ENCODE measurements around the gene GRM1.

DNA sequence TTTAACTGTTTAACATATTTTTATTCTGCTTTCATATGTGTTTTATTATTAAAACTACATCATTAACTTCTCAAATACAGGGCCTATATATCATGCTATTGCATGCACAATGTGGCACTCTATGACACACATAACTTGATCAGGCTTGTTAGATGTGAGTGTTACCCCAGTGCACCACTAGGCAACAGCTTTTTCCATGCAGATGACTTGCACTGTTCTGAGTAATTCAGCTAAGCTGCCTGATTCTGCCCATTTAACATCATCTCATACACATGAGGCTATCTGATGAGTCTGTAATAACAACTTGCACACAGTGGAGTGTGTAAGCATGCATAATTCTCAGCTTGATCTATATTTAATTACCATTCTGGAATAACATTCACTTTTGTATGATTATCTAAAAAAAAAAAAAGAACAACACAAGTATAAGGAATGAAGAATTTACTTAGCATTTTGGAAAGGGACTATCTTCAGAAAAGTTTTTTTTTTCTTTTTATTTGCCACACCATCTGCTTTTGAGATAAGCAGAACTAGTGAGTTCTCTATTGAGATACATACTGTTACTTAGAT is 83.1 kb downstream of the GRM1 start:
- TF ChIP-seq POLR2AphosphoS5 (IDR thresholded peaks at IDR 0.05; ENCODE audit: low read depth): no peak
- TF ChIP-seq GABPA (IDR thresholded peaks at IDR 0.05; ENCODE audit: low read depth): no peak
- no peak for TF ChIP-seq CTCF (IDR thresholded peaks at IDR 0.05; ENCODE audit: insufficient read depth, low read length)

All from HL-60 (cell line).